Left lung (tissue), 10 donors: Measurements from ENCODE around the gene ATP6V1B1. TPM values are rescaled to one million over a fixed set of nuclear protein-coding genes. Genes with fewer than 3 reads are reported as not detected.

Source experiments
- ATAC-seq: fragments of 200-7000 bp; cut with Tn5 transposase; one replicate; pipeline ENCODE4 v1.9.1; 2020; ENCODE audit warnings: moderate library complexity
- DNase-seq, 4 donors: peaks; one replicate each; pipeline ENCODE4 v3.0.0-alpha.2; 2013 to 2020
- H3K27ac ChIP-seq, 2 donors: fragments of 200-600 bp; sonication (generic) in 1 of 2; one replicate each; pipeline versions ENCODE4 v1.5.0 to v1.8.0; 2020 to 2021
- H3K27me3 ChIP-seq, 2 donors: fragments of 200-600 bp; sonication (generic) in 1 of 2; one replicate each; pipeline versions ENCODE4 v1.5.0 to v1.8.0; 2020 to 2021
- H3K36me3 ChIP-seq, 2 donors: fragments of 200-600 bp; sonication (generic) in 1 of 2; one replicate each; pipeline versions ENCODE4 v1.5.0 to v1.8.0; 2020 to 2021
- H3K4me1 ChIP-seq, 2 donors: fragments of 200-600 bp; one replicate each; pipeline ENCODE4 v1.8.0; 2021
- H3K4me3 ChIP-seq, 2 donors: fragments of 200-600 bp; sonication (generic) in 1 of 2; one replicate each; pipeline versions ENCODE4 v1.5.0 to v1.8.0; 2020 to 2021; ENCODE audit warnings: mild to moderate bottlenecking in 1 of 2
- H3K9me3 ChIP-seq, 2 donors: fragments of 200-600 bp; sonication (generic) in 1 of 2; one replicate each; pipeline versions ENCODE4 v1.5.0 to v1.8.0; 2020 to 2021
- CTCF ChIP-seq, 2 donors: fragments of 200-600 bp; sonication (generic) in 1 of 2; IDR thresholded peaks; one replicate each; pipeline versions ENCODE4 v1.5.0 to v1.8.0; 2021; ENCODE audit warnings: antibody characterized with exemption in 2 of 2
- intact Hi-C, 2 donors: fragments of 100-400 bp; cut with DNase I; formaldehyde crosslinking; loops; one replicate each; pipeline versions ENCODE4 v1.11.2 to v1.14.2; 2022
- polyA plus RNA-seq, 6 donors: library from polyadenylated mRNA; unstranded; fragments of 120-200 nt; gene quantifications; one replicate each; pipeline ENCODE4 v1.2.1, GENCODE V29; 2013; ENCODE audit not compliant: insufficient read length in 6 of 6
- total RNA-seq, 2 donors: library from RNA; stranded (reverse); fragmentation: NEBNext Ultra II Directional; extraction: Animal tissue kit (Norgen Biotek cat#: 25700); gene quantifications; one replicate each; pipeline ENCODE4 v1.2.1, GENCODE V29; 2021
- donor health status: DM: no; HTN: yes; CAD: no.
- donor health status: DM: no; HTN: no; CAD: no.

ATP6V1B1 gene
- total and polyA plus RNA-seq, 8 donors: 0.76 to 5.5 (median 4.7) TPM

GRCh38 chr2:70944111-70944690, 8.5 kb downstream of the ATP6V1B1 start:
- Histone ChIP-seq H3K4me3 (no peak overlapping the region), H3K4me1 (peaks cover 0 to 10% of the 10 kb centered on the region in 2 donors), H3K27me3 (peaks cover 10 to 29% of the 10 kb centered on the region in 2 donors), H3K36me3 (no peaks in the 10 kb centered on the region), H3K9me3 (no peaks in the 10 kb centered on the region), H3K27ac (no peak overlapping the region)
- DNase-seq (no peak), ATAC-seq (no peak)
- no peak for TF ChIP-seq CTCF (IDR thresholded peaks at IDR 0.05)
- intact Hi-C loops: loop anchor here in 1 of 2 donors (10.0 kb wide), 1 partner anchor 149 kb away; the partner anchor contains the start of gene FIGLA

GRCh38 chr2:70946832-70947442, 11.2 kb downstream of the ATP6V1B1 start:
- H3K9me3 ChIP-seq: no peaks in the 10 kb centered on the region
- peaks cover 10 to 33% of the 10 kb centered on the region in 2 donors for H3K27me3 ChIP-seq
- H3K4me1 ChIP-seq: peaks cover 0 to 10% of the 10 kb centered on the region in 2 donors
- DNase-seq (peak in 2 of 4 donors; percentile 45 to 67), ATAC-seq (peak; percentile 68)
- H3K36me3 ChIP-seq: no peaks in the 10 kb centered on the region
- no peak overlapping the region for H3K27ac ChIP-seq
- peak; percentile 50 to 63 for TF ChIP-seq CTCF (IDR thresholded peaks at IDR 0.05)
- no peak overlapping the region for H3K4me3 ChIP-seq
- intact Hi-C loops: loop anchor here in 1 of 2 donors (5.0 to 10.0 kb wide), 2 partner anchors 75 to 152 kb away; partner anchors contain the start of gene FIGLA

- ATAC-seq (peak; percentile 26), DNase-seq (no peak)
- no peaks in the 10 kb centered on the region for H3K36me3 ChIP-seq
- peaks cover 10 to 39% of the 10 kb centered on the region in 2 donors for H3K27me3 ChIP-seq
- H3K9me3 ChIP-seq: no peaks in the 10 kb centered on the region
- intact Hi-C loops: loop anchor here in 1 of 2 donors (5.0 to 10.0 kb wide), 2 partner anchors 75 to 153 kb away; partner anchors contain the start of gene FIGLA
- no peak for TF ChIP-seq CTCF (IDR thresholded peaks at IDR 0.05)
- no peak overlapping the region for H3K4me3 ChIP-seq
- H3K27ac ChIP-seq: no peak overlapping the region
- peaks cover 0 to 10% of the 10 kb centered on the region in 2 donors for H3K4me1 ChIP-seq
These were observed 12.0 kb downstream of the ATP6V1B1 start for GRCh38 chr2:70947556-70948184.

- Histone ChIP-seq H3K4me3 (no peak overlapping the region), H3K27ac (no peak overlapping the region), H3K9me3 (no peaks in the 10 kb centered on the region), H3K4me1 (peaks cover 0 to 10% of the 10 kb centered on the region in 2 donors), H3K36me3 (no peaks in the 10 kb centered on the region), H3K27me3 (peaks cover 10 to 47% of the 10 kb centered on the region in 2 donors)
- DNase-seq (peak; percentile 74 to 90 (median 79)), ATAC-seq (peak; percentile 98)
- intact Hi-C loops: loop anchor here in 1 of 2 donors (5.0 to 10.0 kb wide), 2 partner anchors 76 to 154 kb away; partner anchors contain the start of gene FIGLA
- TF ChIP-seq CTCF (IDR thresholded peaks at IDR 0.05): peak; percentile 87 to 89
These were observed 12.8 kb downstream of the ATP6V1B1 start for GRCh38 chr2:70948337-70949003.
